Neural cell (in vitro differentiated cells): ENCODE measurements around the gene RPS5. TPM values are rescaled to one million over a fixed set of nuclear protein-coding genes. Genes with fewer than 3 reads are reported as not detected.

Experiments used
- H2AFZ ChIP-seq: fragments of 200-600, 300-800 bp; sonication (generic), shearing (Covaris generic); 2 replicates; pipeline ENCODE4 v1.6.0; 2014; ENCODE audit warnings: low read depth, mild to moderate bottlenecking, antibody characterized with exemption, low read length, moderate library complexity
- H3F3A ChIP-seq: fragments of 200-600 bp; shearing (Covaris generic); 2 replicates; pipeline ENCODE4 v1.6.1; 2016; ENCODE audit warnings: mild to moderate bottlenecking, moderate library complexity, mixed read lengths, antibody characterized with exemption, low read length; ENCODE audit not compliant: insufficient read depth, poor library complexity, severe bottlenecking
- H3K27ac ChIP-seq: fragments of 200-600, 300-800 bp; sonication (generic), shearing (Covaris generic); 2 replicates; pipeline ENCODE4 v1.5.1; 2014; ENCODE audit warnings: mild to moderate bottlenecking, low read length, moderate library complexity
- H3K27me3 ChIP-seq: fragments of 300-800, 200-600 bp; sonication (generic), shearing (Covaris generic); 2 replicates; pipeline ENCODE4 v1.6.0; 2014; ENCODE audit warnings: mild to moderate bottlenecking, low read depth, low read length, moderate library complexity; ENCODE audit not compliant: insufficient read depth
- H3K36me3 ChIP-seq: fragments of 300-800, 200-600 bp; sonication (generic), shearing (Covaris generic); 2 replicates; pipeline ENCODE4 v1.5.1; 2014; ENCODE audit warnings: mild to moderate bottlenecking, antibody characterized with exemption, low read length, moderate library complexity; ENCODE audit not compliant: insufficient read depth
- H3K4me2 ChIP-seq: fragments of 300-800, 200-600 bp; sonication (generic), shearing (Covaris generic); 2 replicates; pipeline ENCODE4 v1.6.0; 2014; ENCODE audit warnings: mild to moderate bottlenecking, low read length
- H3K4me3 ChIP-seq: fragments of 300-800, 200-600 bp; sonication (generic), shearing (Covaris generic); 2 replicates; pipeline ENCODE4 v1.5.1; 2014; ENCODE audit warnings: mild to moderate bottlenecking, low read length, moderate library complexity
- H3K79me2 ChIP-seq: fragments of 200-600 bp; shearing (Covaris generic); replicated peaks from 2 replicates; pipeline ENCODE4 v1.6.0; 2014; ENCODE audit warnings: mild to moderate bottlenecking, low read length, moderate library complexity; ENCODE audit not compliant: insufficient read depth
- H3K9ac ChIP-seq: fragments of 300-800, 200-600 bp; sonication (generic), shearing (Covaris generic); 2 replicates; pipeline ENCODE4 v1.6.1; 2016; ENCODE audit warnings: mild to moderate bottlenecking, low read length, mixed read lengths
- H3K9me2 ChIP-seq: fragments of 200-600 bp; shearing (Covaris generic); 2 replicates; pipeline ENCODE4 v1.6.1; 2016; ENCODE audit warnings: mild to moderate bottlenecking, low read length, mixed read lengths; ENCODE audit not compliant: insufficient read depth
- H3K9me3 ChIP-seq: fragments of 200-600, 300-800 bp; sonication (generic), shearing (Covaris generic); 2 replicates; pipeline ENCODE4 v1.6.1; 2016; ENCODE audit warnings: mild to moderate bottlenecking, mixed run types, low read length, moderate library complexity, mixed read lengths
- H4K20me1 ChIP-seq: fragments of 200-600 bp; shearing (Covaris generic); 2 replicates; pipeline ENCODE4 v1.6.1; 2016; ENCODE audit warnings: mild to moderate bottlenecking, mixed run types; ENCODE audit not compliant: insufficient read depth
- CTCF ChIP-seq: fragments of 450-650 bp; IDR thresholded peaks from 2 replicates; pipeline ENCODE4 v1.5.1; 2014; ENCODE audit warnings: antibody characterized with exemption, mild to moderate bottlenecking, moderate library complexity; ENCODE audit not compliant: poor library complexity, severe bottlenecking
- EP300 ChIP-seq: fragments of 450-650 bp; conservative IDR thresholded peaks from 2 replicates; pipeline ENCODE4 v1.6.1; 2014; ENCODE audit warnings: antibody characterized with exemption, mild to moderate bottlenecking, moderate library complexity; ENCODE audit not compliant: poor library complexity, severe bottlenecking
- EZH2 ChIP-seq: fragments of 200-600, 300-800 bp; shearing (Covaris generic), sonication (generic); IDR thresholded peaks from 2 replicates; pipeline ENCODE4 v1.6.1; 2014; ENCODE audit warnings: antibody characterized with exemption, low read length, borderline replicate concordance, mild to moderate bottlenecking; ENCODE audit not compliant: insufficient read depth, poor library complexity, severe bottlenecking
- MXI1 ChIP-seq: fragments of 450-650 bp; conservative IDR thresholded peaks from 2 replicates; pipeline ENCODE4 v1.6.1; 2014; ENCODE audit warnings: antibody characterized with exemption, mild to moderate bottlenecking; ENCODE audit not compliant: poor library complexity, severe bottlenecking
- POLR2AphosphoS5 ChIP-seq: IDR thresholded peaks from 2 replicates; pipeline ENCODE4 v1.6.1; 2012
- RAD21 ChIP-seq: fragments of 450-650 bp; conservative IDR thresholded peaks from 2 replicates; pipeline ENCODE4 v1.6.1; 2014; ENCODE audit warnings: antibody characterized with exemption, mild to moderate bottlenecking, moderate library complexity
- SMC3 ChIP-seq: fragments of 450-650 bp; conservative IDR thresholded peaks from 2 replicates; pipeline ENCODE4 v1.6.1; 2014; ENCODE audit warnings: antibody characterized with exemption, mild to moderate bottlenecking, moderate library complexity; ENCODE audit not compliant: poor library complexity
- TAF1 ChIP-seq: IDR thresholded peaks from 2 replicates; pipeline ENCODE4 v1.6.1; 2012; ENCODE audit warnings: low read depth
- polyA plus RNA-seq: library from polyadenylated mRNA; depleted of rRNA; stranded (reverse); fragments of >200 nt; gene quantifications from 2 replicates; pipeline ENCODE4 v1.2.3, GENCODE V29; 2014
- TF ChIP-seq, protein P1 (sequence below): IDR thresholded peaks from 2 replicates; pipeline ENCODE4 v1.6.1; 2012; ENCODE audit warnings: borderline replicate concordance

The RPS5 gene
- polyA plus RNA-seq, 1 donor from 2014 or later, result 1,514 TPM

DNA sequence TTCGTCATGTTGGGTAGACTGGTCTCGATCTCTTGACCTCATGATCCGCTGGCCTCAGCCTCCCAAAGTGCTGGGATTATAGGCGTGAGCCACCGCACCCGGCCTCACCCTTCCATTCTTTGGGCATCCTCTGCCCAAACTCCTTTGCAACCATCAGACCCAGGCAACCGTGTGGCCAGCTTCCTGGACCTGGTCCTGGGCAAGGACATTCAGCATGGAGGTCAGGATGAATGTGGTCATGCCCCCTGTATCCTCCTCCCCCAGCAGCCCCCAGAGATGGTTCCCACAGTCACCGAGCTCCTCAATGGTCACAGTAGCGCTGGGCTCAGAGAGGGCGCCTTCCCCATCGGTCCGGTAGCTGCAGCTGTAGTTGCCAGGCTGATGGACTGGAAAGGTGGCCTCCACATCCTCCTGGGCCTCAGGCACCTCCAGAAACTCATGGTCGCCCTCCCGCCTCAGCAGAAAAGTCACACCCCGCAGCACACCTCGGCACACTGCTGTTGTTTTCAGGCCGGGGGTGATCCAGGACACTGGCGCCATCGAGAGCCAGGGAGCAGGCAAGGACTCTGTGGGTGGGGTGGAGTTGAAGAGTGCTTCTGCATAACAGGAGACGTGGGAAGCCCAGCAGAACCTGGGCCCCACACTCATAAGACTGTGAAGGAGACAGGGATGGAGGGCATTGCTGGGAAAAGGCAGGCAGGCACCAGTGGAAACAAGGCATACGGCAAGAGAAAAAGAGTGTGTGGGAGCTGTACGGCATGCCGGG is 34.9 kb upstream of the RPS5 start:
- Histone ChIP-seq H3K4me2 (no peak overlapping the region), H3K9ac (no peak overlapping the region), H3K79me2 (peaks cover 5% of the 10 kb centered on the region), H3K27me3 (no peaks in the 10 kb centered on the region), H2AFZ (no peak overlapping the region), H3F3A (no peaks in the 10 kb centered on the region), H4K20me1 (no peaks in the 10 kb centered on the region), H3K9me3 (no peaks in the 10 kb centered on the region), H3K4me3 (no peak overlapping the region), H3K36me3 (no peaks in the 10 kb centered on the region), H3K27ac (no peak overlapping the region), H3K9me2 (no peaks in the 10 kb centered on the region)
- TF ChIP-seq EP300 (no peak), RAD21 (no peak), EZH2 (no peak), TAF1 (no peak), MXI1 (no peak), SMC3 (no peak), CTCF (no peak), POLR2AphosphoS5 (no peak)
- TF ChIP-seq, protein P1, sequence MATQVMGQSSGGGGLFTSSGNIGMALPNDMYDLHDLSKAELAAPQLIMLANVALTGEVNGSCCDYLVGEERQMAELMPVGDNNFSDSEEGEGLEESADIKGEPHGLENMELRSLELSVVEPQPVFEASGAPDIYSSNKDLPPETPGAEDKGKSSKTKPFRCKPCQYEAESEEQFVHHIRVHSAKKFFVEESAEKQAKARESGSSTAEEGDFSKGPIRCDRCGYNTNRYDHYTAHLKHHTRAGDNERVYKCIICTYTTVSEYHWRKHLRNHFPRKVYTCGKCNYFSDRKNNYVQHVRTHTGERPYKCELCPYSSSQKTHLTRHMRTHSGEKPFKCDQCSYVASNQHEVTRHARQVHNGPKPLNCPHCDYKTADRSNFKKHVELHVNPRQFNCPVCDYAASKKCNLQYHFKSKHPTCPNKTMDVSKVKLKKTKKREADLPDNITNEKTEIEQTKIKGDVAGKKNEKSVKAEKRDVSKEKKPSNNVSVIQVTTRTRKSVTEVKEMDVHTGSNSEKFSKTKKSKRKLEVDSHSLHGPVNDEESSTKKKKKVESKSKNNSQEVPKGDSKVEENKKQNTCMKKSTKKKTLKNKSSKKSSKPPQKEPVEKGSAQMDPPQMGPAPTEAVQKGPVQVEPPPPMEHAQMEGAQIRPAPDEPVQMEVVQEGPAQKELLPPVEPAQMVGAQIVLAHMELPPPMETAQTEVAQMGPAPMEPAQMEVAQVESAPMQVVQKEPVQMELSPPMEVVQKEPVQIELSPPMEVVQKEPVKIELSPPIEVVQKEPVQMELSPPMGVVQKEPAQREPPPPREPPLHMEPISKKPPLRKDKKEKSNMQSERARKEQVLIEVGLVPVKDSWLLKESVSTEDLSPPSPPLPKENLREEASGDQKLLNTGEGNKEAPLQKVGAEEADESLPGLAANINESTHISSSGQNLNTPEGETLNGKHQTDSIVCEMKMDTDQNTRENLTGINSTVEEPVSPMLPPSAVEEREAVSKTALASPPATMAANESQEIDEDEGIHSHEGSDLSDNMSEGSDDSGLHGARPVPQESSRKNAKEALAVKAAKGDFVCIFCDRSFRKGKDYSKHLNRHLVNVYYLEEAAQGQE, result no peak

DNA sequence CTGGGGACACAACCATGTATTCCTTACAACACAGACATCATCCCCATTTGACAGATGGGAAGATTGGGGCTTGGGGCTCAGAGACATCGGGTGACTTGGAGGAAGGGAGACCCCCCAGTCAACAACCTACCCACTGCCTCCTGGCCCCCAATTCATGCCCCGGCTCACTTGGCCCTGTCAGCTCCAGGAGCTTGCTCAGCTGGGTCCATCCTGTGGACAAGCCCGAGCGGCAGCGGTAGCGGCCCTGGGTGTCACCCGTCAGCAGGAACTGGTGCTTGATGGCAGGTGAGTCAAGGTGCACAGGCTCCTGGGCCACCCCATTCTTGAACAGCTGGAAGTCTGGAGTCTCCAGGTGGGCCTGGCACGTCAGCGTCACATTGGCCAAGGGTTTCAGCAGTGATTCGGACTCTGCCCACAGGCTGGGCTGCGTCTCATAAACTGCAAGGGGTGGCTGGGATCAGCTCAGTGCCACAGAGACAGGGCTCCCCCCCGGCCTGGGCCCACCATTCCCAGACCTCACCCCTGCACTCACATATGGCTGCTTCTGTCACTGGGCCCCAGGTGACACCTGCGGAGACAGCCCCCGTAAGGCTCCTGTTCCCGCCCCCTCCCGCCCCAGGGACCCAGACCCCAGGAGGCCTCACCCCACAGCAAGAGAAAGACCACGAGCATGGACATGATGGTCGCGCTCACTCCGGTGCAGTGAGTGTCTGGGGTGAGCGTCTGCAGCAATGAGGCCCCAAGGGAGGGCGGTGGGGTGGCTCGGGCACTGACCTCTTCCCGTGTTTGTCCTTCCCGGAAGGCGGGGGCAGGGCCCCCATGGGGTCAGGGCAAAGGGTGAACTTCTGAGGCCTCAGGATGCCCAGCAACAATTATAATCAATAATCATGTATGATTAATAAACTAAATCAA is 34.1 kb upstream of the RPS5 start, which contains the start of gene A1BG:
Gene A1BG (minus strand): TSS at position 733 of the 912 bp plus-strand sequence. CDS start 55 bp downstream, at position 678.
- no peaks in the 10 kb centered on the region for H3K9me3 ChIP-seq
- no peak within 1 kb of the TSS for H3K27ac ChIP-seq
- H3F3A ChIP-seq, result no peaks in the 10 kb centered on the region
- H3K4me2 ChIP-seq, result no peak within 1 kb of the TSS
- no peaks in the 10 kb centered on the region for H3K36me3 ChIP-seq
- H3K27me3 ChIP-seq, result no peaks in the 10 kb centered on the region
- no peak within 1 kb of the TSS for H3K9ac ChIP-seq
- no peak within 1 kb of the TSS for H3K4me3 ChIP-seq
- H3K79me2 ChIP-seq, result peaks cover 5% of the 10 kb centered on the region
- TF ChIP-seq RAD21, result no peak
- TF ChIP-seq, protein P1, result no peak
- TF ChIP-seq MXI1, result no peak
- TF ChIP-seq EZH2, result no peak
- no peak for TF ChIP-seq POLR2AphosphoS5
- H2AFZ ChIP-seq, result no peak within 1 kb of the TSS
- no peaks in the 10 kb centered on the region for H3K9me2 ChIP-seq
- no peaks in the 10 kb centered on the region for H4K20me1 ChIP-seq
